Neuron (in vitro differentiated cells): ENCODE measurements around the gene PPP2R5B.
A peak's percentile ranks its signal among the peaks of the same experiment; 100 is the strongest.

Experiments
- H2AFZ ChIP-seq: one replicate; pipeline ENCODE4 v1.6.1; 2013; ENCODE audit warnings: low read depth, mild to moderate bottlenecking, inconsistent platforms, low read length, moderate library complexity
- H3K27me3 ChIP-seq: one replicate; pipeline ENCODE4 v1.6.1; 2013; ENCODE audit warnings: low read length; ENCODE audit not compliant: insufficient read depth
- H3K36me3 ChIP-seq: one replicate; pipeline ENCODE4 v1.6.1; 2013; ENCODE audit warnings: low read length; ENCODE audit not compliant: insufficient read depth
- H3K4me1 ChIP-seq: one replicate; pipeline ENCODE4 v1.6.1; 2013; ENCODE audit warnings: low read length; ENCODE audit not compliant: insufficient read depth
- H3K4me3 ChIP-seq: 2 replicates; pipeline ENCODE4 v1.5.1; 2013; ENCODE audit warnings: mild to moderate bottlenecking, low read length, moderate library complexity
- H3K9me3 ChIP-seq: one replicate; pipeline ENCODE4 v1.6.1; 2013; ENCODE audit warnings: low read length

PPP2R5B gene

GRCh38 chr11:64917663-64917995, 6.9 kb upstream of the PPP2R5B start:
- H2AFZ ChIP-seq, result peak overlapping the region; percentile 78
- H3K4me3 ChIP-seq, result peak overlapping the region; percentile 79
- peaks cover 17% of the 10 kb centered on the region for H3K4me1 ChIP-seq
- H3K9me3 ChIP-seq, result no peaks in the 10 kb centered on the region
- H3K27me3 ChIP-seq, result no peaks in the 10 kb centered on the region
- H3K36me3 ChIP-seq, result peaks cover 13% of the 10 kb centered on the region

- Histone ChIP-seq H2AFZ (peak overlapping the region; percentile 78), H3K4me3 (peak overlapping the region; percentile 79), H3K4me1 (peaks cover 17% of the 10 kb centered on the region), H3K27me3 (no peaks in the 10 kb centered on the region), H3K9me3 (no peaks in the 10 kb centered on the region), H3K36me3 (peaks cover 9% of the 10 kb centered on the region)
These were observed 6.5 kb upstream of the PPP2R5B start for GRCh38 chr11:64918017-64918416.

GRCh38 chr11:64919627-64920026, 4.9 kb upstream of the PPP2R5B start:
- Histone ChIP-seq H2AFZ (no peak overlapping the region), H3K27me3 (no peaks in the 10 kb centered on the region), H3K9me3 (no peaks in the 10 kb centered on the region), H3K4me1 (peaks cover 25% of the 10 kb centered on the region), H3K4me3 (no peak overlapping the region), H3K36me3 (no peaks in the 10 kb centered on the region)

GRCh38 chr11:64920124-64920523, 4.4 kb upstream of the PPP2R5B start:
- no peak overlapping the region for H3K4me3 ChIP-seq
- H3K9me3 ChIP-seq, result no peaks in the 10 kb centered on the region
- H3K36me3 ChIP-seq, result no peaks in the 10 kb centered on the region
- H3K4me1 ChIP-seq, result peaks cover 29% of the 10 kb centered on the region
- no peaks in the 10 kb centered on the region for H3K27me3 ChIP-seq
- no peak overlapping the region for H2AFZ ChIP-seq

GRCh38 chr11:64921384-64921783, 3.1 kb upstream of the PPP2R5B start:
- no peaks in the 10 kb centered on the region for H3K9me3 ChIP-seq
- no peak overlapping the region for H3K4me3 ChIP-seq
- H3K27me3 ChIP-seq, result no peaks in the 10 kb centered on the region
- H3K4me1 ChIP-seq, result peaks cover 24% of the 10 kb centered on the region
- H3K36me3 ChIP-seq, result no peaks in the 10 kb centered on the region
- no peak overlapping the region for H2AFZ ChIP-seq

GRCh38 chr11:64923151-64923661, 1.3 kb upstream of the PPP2R5B start:
- Histone ChIP-seq H3K36me3 (no peaks in the 10 kb centered on the region), H3K9me3 (no peaks in the 10 kb centered on the region), H3K27me3 (no peaks in the 10 kb centered on the region), H3K4me1 (peaks cover 15% of the 10 kb centered on the region), H3K4me3 (no peak overlapping the region), H2AFZ (peak overlapping the region; percentile 31)

- peak overlapping the region; percentile 44 for H2AFZ ChIP-seq
- H3K4me1 ChIP-seq, result peaks cover 14% of the 10 kb centered on the region
- no peaks in the 10 kb centered on the region for H3K27me3 ChIP-seq
- H3K4me3 ChIP-seq, result peak overlapping the region; percentile 62
- no peaks in the 10 kb centered on the region for H3K36me3 ChIP-seq
- H3K9me3 ChIP-seq, result no peaks in the 10 kb centered on the region
These were observed 408 bp downstream of the PPP2R5B start for GRCh38 chr11:64924910-64925284.

GRCh38 chr11:64925536-64926436, 1.3 kb downstream of the PPP2R5B start:
- H3K4me3 ChIP-seq, result peak overlapping the region; percentile 62
- peaks cover 14% of the 10 kb centered on the region for H3K4me1 ChIP-seq
- no peaks in the 10 kb centered on the region for H3K27me3 ChIP-seq
- H3K9me3 ChIP-seq, result no peaks in the 10 kb centered on the region
- H3K36me3 ChIP-seq, result peaks cover 3% of the 10 kb centered on the region
- H2AFZ ChIP-seq, result no peak overlapping the region

GRCh38 chr11:64926689-64927088, 2.2 kb downstream of the PPP2R5B start:
- peaks cover 14% of the 10 kb centered on the region for H3K4me1 ChIP-seq
- no peak overlapping the region for H2AFZ ChIP-seq
- no peak overlapping the region for H3K4me3 ChIP-seq
- peaks cover 3% of the 10 kb centered on the region for H3K36me3 ChIP-seq
- H3K9me3 ChIP-seq, result no peaks in the 10 kb centered on the region
- no peaks in the 10 kb centered on the region for H3K27me3 ChIP-seq

- Histone ChIP-seq H3K9me3 (no peaks in the 10 kb centered on the region), H3K27me3 (no peaks in the 10 kb centered on the region), H2AFZ (no peak overlapping the region), H3K4me1 (peaks cover 10% of the 10 kb centered on the region), H3K36me3 (peaks cover 5% of the 10 kb centered on the region), H3K4me3 (no peak overlapping the region)
These were observed 4.5 kb downstream of the PPP2R5B start for GRCh38 chr11:64928957-64929356.

GRCh38 chr11:64929625-64930024, 5.1 kb downstream of the PPP2R5B start:
- H3K4me3 ChIP-seq, result no peak overlapping the region
- peaks cover 7% of the 10 kb centered on the region for H3K4me1 ChIP-seq
- peaks cover 5% of the 10 kb centered on the region for H3K36me3 ChIP-seq
- H3K27me3 ChIP-seq, result no peaks in the 10 kb centered on the region
- H2AFZ ChIP-seq, result no peak overlapping the region
- H3K9me3 ChIP-seq, result no peaks in the 10 kb centered on the region

GRCh38 chr11:64930340-64930739, 5.9 kb downstream of the PPP2R5B start:
- no peak overlapping the region for H3K4me3 ChIP-seq
- no peak overlapping the region for H2AFZ ChIP-seq
- H3K27me3 ChIP-seq, result no peaks in the 10 kb centered on the region
- peaks cover 5% of the 10 kb centered on the region for H3K36me3 ChIP-seq
- peaks cover 4% of the 10 kb centered on the region for H3K4me1 ChIP-seq
- H3K9me3 ChIP-seq, result no peaks in the 10 kb centered on the region

GRCh38 chr11:64931290-64931689, 6.8 kb downstream of the PPP2R5B start:
- Histone ChIP-seq H3K4me1 (peaks cover 9% of the 10 kb centered on the region), H3K36me3 (peaks cover 5% of the 10 kb centered on the region), H3K9me3 (no peaks in the 10 kb centered on the region), H3K27me3 (no peaks in the 10 kb centered on the region), H3K4me3 (no peak overlapping the region), H2AFZ (no peak overlapping the region)
